Urinary bladder (tissue), 4 donors: ENCODE data around the gene ZNF502. TPM values are rescaled to one million over a fixed set of nuclear protein-coding genes. Genes with fewer than 3 reads are reported as not detected.
"Not testable (repeated sequence)": the region's sequence is repeated elsewhere in the genome, so short reads cannot be mapped to it uniquely, and the experiment has no call there.

Experiments
- DNase-seq: peaks from one replicate; pipeline ENCODE4 v3.0.0-alpha.2; 2015; ENCODE audit errors: extremely low spot score
- H3K27ac ChIP-seq: one replicate; pipeline ENCODE4 v1.5.1; 2013; ENCODE audit warnings: low read depth, mild to moderate bottlenecking, moderate library complexity
- H3K36me3 ChIP-seq: one replicate; pipeline ENCODE4 v1.6.1; 2013; ENCODE audit warnings: mild to moderate bottlenecking, moderate library complexity; ENCODE audit not compliant: insufficient read depth
- H3K4me1 ChIP-seq: one replicate; pipeline ENCODE4 v1.6.1; 2013; ENCODE audit warnings: mild to moderate bottlenecking, moderate library complexity; ENCODE audit not compliant: insufficient read depth
- H3K4me3 ChIP-seq: one replicate; pipeline ENCODE4 v1.5.1; 2013; ENCODE audit warnings: low read depth, low read length
- WGBS: extraction: QIAGEN DNeasy Blood & Tissue Kit; methylation state at CpG from one replicate; pipeline ENCODE4 v1.1.7; 2013; 5-methylcytosine and 5-hydroxymethylcytosine counted together
- polyA plus RNA-seq: library from polyadenylated mRNA; stranded (reverse); fragments of 200-250 nt; gene quantifications from one replicate; pipeline ENCODE4 v1.2.3, GENCODE V29; 2013
- total RNA-seq: library from RNA; depleted of rRNA; stranded (reverse); fragments of >200 nt; gene quantifications from one replicate; pipeline ENCODE4 v1.2.3, GENCODE V29; 2014
- donor health status: healthy with polysubstance abuse.
- donor health status: healthy.

Gene ZNF502
- total RNA-seq, result 15.0 TPM
- 4.7 TPM for polyA plus RNA-seq

GRCh38 chr3:44712455-44713075, at the start of gene ZNF502:
Gene ZNF502 (plus strand): TSS chr3:44712660. CDS start chr3:44720262, 7,602 bp downstream.
- Histone ChIP-seq H3K36me3 (no peaks in the 10 kb centered on the region), H3K4me1 (no peaks in the 10 kb centered on the region), H3K27ac (peak within 1 kb of the TSS; percentile 40), H3K4me3 (peak within 1 kb of the TSS; percentile 95)
- peak; percentile 79 for DNase-seq
- under 1% methylated on average over 36 of the region's 36 CpGs for WGBS

- 95% methylated on average over 3 of the region's 3 CpGs for WGBS
- no peaks in the 10 kb centered on the region for H3K36me3 ChIP-seq
- H3K4me3 ChIP-seq, result no peak overlapping the region
- no peak for DNase-seq
- no peak overlapping the region for H3K27ac ChIP-seq
- H3K4me1 ChIP-seq, result no peaks in the 10 kb centered on the region
Observed at GRCh38 chr3:44665173-44665572, 47.3 kb upstream of the ZNF502 start.

GRCh38 chr3:44666346-44666745, 46.1 kb upstream of the ZNF502 start:
- Histone ChIP-seq H3K4me1 (no peaks in the 10 kb centered on the region), H3K27ac (no peak overlapping the region), H3K4me3 (no peak overlapping the region), H3K36me3 (no peaks in the 10 kb centered on the region)
- DNase-seq, result no peak
- 93% methylated on average over 4 of the region's 4 CpGs for WGBS

GRCh38 chr3:44669760-44670159, 42.7 kb upstream of the ZNF502 start:
- Histone ChIP-seq H3K36me3 (no peaks in the 10 kb centered on the region), H3K4me1 (no peaks in the 10 kb centered on the region), H3K4me3 (no peak overlapping the region), H3K27ac (no peak overlapping the region)
- no peak for DNase-seq
- WGBS, result 87% methylated on average over 6 of the region's 6 CpGs

GRCh38 chr3:44673466-44673865, 39.0 kb upstream of the ZNF502 start:
- WGBS, result 94% methylated on average over 8 of the region's 8 CpGs
- not testable (repeated sequence) for DNase-seq, H3K4me3 ChIP-seq, H3K36me3 ChIP-seq, H3K4me1 ChIP-seq, H3K27ac ChIP-seq

- Histone ChIP-seq H3K4me1 (no peaks in the 10 kb centered on the region), H3K36me3 (no peaks in the 10 kb centered on the region), H3K4me3 (no peak overlapping the region), H3K27ac (no peak overlapping the region)
- no peak for DNase-seq
- 60% methylated on average over 2 of the region's 2 CpGs for WGBS
Observed at GRCh38 chr3:44674211-44674610, 38.2 kb upstream of the ZNF502 start.

GRCh38 chr3:44678480-44679116, 33.9 kb upstream of the ZNF502 start:
- H3K4me1 ChIP-seq, result no peaks in the 10 kb centered on the region
- H3K27ac ChIP-seq, result no peak overlapping the region
- DNase-seq, result no peak
- no peaks in the 10 kb centered on the region for H3K36me3 ChIP-seq
- 95% methylated on average over 5 of the region's 5 CpGs for WGBS
- no peak overlapping the region for H3K4me3 ChIP-seq

- Histone ChIP-seq H3K36me3 (no peaks in the 10 kb centered on the region), H3K4me3 (no peak overlapping the region), H3K4me1 (no peaks in the 10 kb centered on the region), H3K27ac (no peak overlapping the region)
- DNase-seq, result no peak
- 97% methylated on average over 4 of the region's 4 CpGs for WGBS
Observed at GRCh38 chr3:44680921-44681455, 31.5 kb upstream of the ZNF502 start.

- 96% methylated on average over 2 of the region's 2 CpGs for WGBS
Observed at GRCh38 chr3:44682182-44682896, 30.1 kb upstream of the ZNF502 start.

GRCh38 chr3:44685128-44685800, 27.2 kb upstream of the ZNF502 start:
- WGBS, result 1% methylated on average over 48 of the region's 48 CpGs
- Histone ChIP-seq H3K4me1 (no peaks in the 10 kb centered on the region), H3K4me3 (peak overlapping the region; percentile 98), H3K36me3 (no peaks in the 10 kb centered on the region), H3K27ac (no peak overlapping the region)
- DNase-seq, result peak; percentile 43

More at GRCh38 chr3:44682182-44682896, 30.1 kb upstream of the ZNF502 start:
- Histone ChIP-seq H3K4me3 (no peak overlapping the region), H3K36me3 (no peaks in the 10 kb centered on the region), H3K4me1 (no peaks in the 10 kb centered on the region), H3K27ac (no peak overlapping the region)
- DNase-seq, result no peak

GRCh38 chr3:44687898-44688297, 24.6 kb upstream of the ZNF502 start:
- 60% methylated on average over 1 of the region's 1 CpG for WGBS
- Histone ChIP-seq H3K4me1 (no peaks in the 10 kb centered on the region), H3K4me3 (no peak overlapping the region), H3K36me3 (no peaks in the 10 kb centered on the region), H3K27ac (no peak overlapping the region)
- DNase-seq, result no peak

GRCh38 chr3:44721231-44722102, 9.0 kb downstream of the ZNF502 start:
- no peaks in the 10 kb centered on the region for H3K4me1 ChIP-seq
- WGBS, result 97% methylated on average over 10 of the region's 10 CpGs
- peaks cover 11% of the 10 kb centered on the region for H3K36me3 ChIP-seq
- no peak overlapping the region for H3K27ac ChIP-seq
- DNase-seq, result no peak
- H3K4me3 ChIP-seq, result no peak overlapping the region

- WGBS, result 97% methylated on average over 1 of the region's 1 CpG
- Histone ChIP-seq H3K4me1 (no peaks in the 10 kb centered on the region), H3K4me3 (no peak overlapping the region), H3K27ac (no peak overlapping the region), H3K36me3 (peaks cover 11% of the 10 kb centered on the region)
- no peak for DNase-seq
Observed at GRCh38 chr3:44722103-44722401, 9.6 kb downstream of the ZNF502 start.
